ENCODE data around the gene GRID1.

DNA sequence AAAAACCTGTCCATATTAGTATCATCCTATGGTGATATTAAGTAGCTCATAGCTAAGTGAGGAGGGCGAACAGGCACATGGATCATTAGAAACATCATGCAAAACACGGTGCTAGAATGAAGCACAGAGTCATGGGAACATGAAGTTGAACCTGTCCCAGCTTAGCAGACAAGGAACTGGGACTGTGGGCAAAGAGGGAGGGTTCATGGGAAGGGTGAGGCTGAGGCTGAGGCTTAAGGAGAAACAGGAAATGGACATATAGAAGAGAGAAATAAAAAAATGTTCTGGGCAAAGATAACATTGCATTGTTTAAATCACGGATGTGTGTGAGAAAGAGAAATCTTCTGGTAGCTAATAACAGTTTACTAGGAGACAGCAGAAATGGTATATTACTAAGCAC, 708.1 kb downstream of the GRID1 start:
- TF ChIP-seq POLR2A (IDR thresholded peaks at IDR 0.05) = no peak
- TF ChIP-seq, protein P1, sequence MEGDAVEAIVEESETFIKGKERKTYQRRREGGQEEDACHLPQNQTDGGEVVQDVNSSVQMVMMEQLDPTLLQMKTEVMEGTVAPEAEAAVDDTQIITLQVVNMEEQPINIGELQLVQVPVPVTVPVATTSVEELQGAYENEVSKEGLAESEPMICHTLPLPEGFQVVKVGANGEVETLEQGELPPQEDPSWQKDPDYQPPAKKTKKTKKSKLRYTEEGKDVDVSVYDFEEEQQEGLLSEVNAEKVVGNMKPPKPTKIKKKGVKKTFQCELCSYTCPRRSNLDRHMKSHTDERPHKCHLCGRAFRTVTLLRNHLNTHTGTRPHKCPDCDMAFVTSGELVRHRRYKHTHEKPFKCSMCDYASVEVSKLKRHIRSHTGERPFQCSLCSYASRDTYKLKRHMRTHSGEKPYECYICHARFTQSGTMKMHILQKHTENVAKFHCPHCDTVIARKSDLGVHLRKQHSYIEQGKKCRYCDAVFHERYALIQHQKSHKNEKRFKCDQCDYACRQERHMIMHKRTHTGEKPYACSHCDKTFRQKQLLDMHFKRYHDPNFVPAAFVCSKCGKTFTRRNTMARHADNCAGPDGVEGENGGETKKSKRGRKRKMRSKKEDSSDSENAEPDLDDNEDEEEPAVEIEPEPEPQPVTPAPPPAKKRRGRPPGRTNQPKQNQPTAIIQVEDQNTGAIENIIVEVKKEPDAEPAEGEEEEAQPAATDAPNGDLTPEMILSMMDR (IDR thresholded peaks at IDR 0.05) = no peak
- no peak for TF ChIP-seq POLR2AphosphoS5 (IDR thresholded peaks at IDR 0.05; ENCODE audit: insufficient read depth in 1 of 2, low read depth in 1 of 2)
